Measurements from ENCODE around the gene CGNL1. TPM values are rescaled to one million over a fixed set of nuclear protein-coding genes. Genes with fewer than 3 reads are reported as not detected.

Gene CGNL1
- total and polyA plus RNA-seq, 8 donors: 0.29 to 36.2 (median 19.5) TPM

- 4 to 9% (median 5%) methylated on average over 21 to 48 of the region's 48 CpGs for WGBS, 5 donors
- peaks cover 0 to 29% (median 4%) of the 10 kb centered on the region in 3 donors for H3K27me3 ChIP-seq
- H3K4me1 ChIP-seq: peaks cover 18 to 45% (median 34%) of the 10 kb centered on the region in 4 donors
- peak in 1 of 2 donors; percentile 75 for DNase-seq
- intact Hi-C loops (cut with DNase I; ENCODE audit: low total_unique reads): no loop called here
- peak overlapping the region; percentile 80 to 86 (median 82) for H3K27ac ChIP-seq
- TF ChIP-seq POLR2A (IDR thresholded peaks at IDR 0.05) (no peak), POLR2AphosphoS5 (IDR thresholded peaks at IDR 0.05) (no peak), CTCF (IDR thresholded peaks at IDR 0.05) (no peak), EP300 (IDR thresholded peaks at IDR 0.05) (no peak)
- no peaks in the 10 kb centered on the region for H3K9me3 ChIP-seq
- peak overlapping the region; percentile 70 to 88 (median 75) for H3K4me3 ChIP-seq
- no peaks in the 10 kb centered on the region for H3K36me3 ChIP-seq
These were observed 582 bp downstream of the CGNL1 start for GRCh38 chr15:57376696-57377477.

GRCh38 chr15:57377478-57377847 lies 1.2 kb downstream of the CGNL1 start:
- DNase-seq: no peak
- Histone ChIP-seq H3K4me1 (peaks cover 19 to 51% (median 37%) of the 10 kb centered on the region in 4 donors), H3K36me3 (no peaks in the 10 kb centered on the region), H3K27me3 (peaks cover 0 to 29% (median 4%) of the 10 kb centered on the region in 3 donors), H3K27ac (peak overlapping the region in 4 of 5 donors; percentile 81 to 86 (median 82)), H3K9me3 (no peaks in the 10 kb centered on the region), H3K4me3 (peak overlapping the region; percentile 70 to 88 (median 75))
- TF ChIP-seq EP300 (IDR thresholded peaks at IDR 0.05): no peak
- TF ChIP-seq POLR2AphosphoS5 (IDR thresholded peaks at IDR 0.05): no peak
- TF ChIP-seq POLR2A (IDR thresholded peaks at IDR 0.05): no peak
- TF ChIP-seq CTCF (IDR thresholded peaks at IDR 0.05): no peak
- 21 to 54% (median 38%) methylated on average over 4 of the region's 4 CpGs for WGBS, 5 donors
- intact Hi-C loops (cut with DNase I; ENCODE audit: low total_unique reads): no loop called here

- Histone ChIP-seq H3K4me1 (peaks cover 33 to 71% (median 52%) of the 10 kb centered on the region in 4 donors), H3K9me3 (no peaks in the 10 kb centered on the region), H3K36me3 (no peaks in the 10 kb centered on the region), H3K27ac (peak overlapping the region in 2 of 5 donors; percentile 14 to 39), H3K27me3 (peaks cover 0 to 29% (median 4%) of the 10 kb centered on the region in 3 donors), H3K4me3 (no peak overlapping the region)
- intact Hi-C loops (cut with DNase I; ENCODE audit: low total_unique reads): no loop called here
- no peak for TF ChIP-seq CTCF (IDR thresholded peaks at IDR 0.05)
- no peak for TF ChIP-seq POLR2A (IDR thresholded peaks at IDR 0.05)
- no peak for TF ChIP-seq EP300 (IDR thresholded peaks at IDR 0.05)
- TF ChIP-seq POLR2AphosphoS5 (IDR thresholded peaks at IDR 0.05): no peak
- DNase-seq: no peak
- WGBS, 5 donors: 40 to 73% (median 58%) methylated on average over 3 of the region's 3 CpGs
These were observed 3.2 kb downstream of the CGNL1 start for GRCh38 chr15:57379487-57379886.

- intact Hi-C loops (cut with DNase I; ENCODE audit: low total_unique reads): no loop called here
- TF ChIP-seq CTCF (IDR thresholded peaks at IDR 0.05) (no peak), POLR2A (IDR thresholded peaks at IDR 0.05) (no peak)
- H3K9me3 ChIP-seq: no peaks in the 10 kb centered on the region
- DNase-seq: no peak
- peak overlapping the region; percentile 66 to 81 (median 76) for H3K27ac ChIP-seq
- H3K27me3 ChIP-seq: peaks cover 0 to 17% (median 4%) of the 10 kb centered on the region in 3 donors
- no peaks in the 10 kb centered on the region for H3K36me3 ChIP-seq
- 52 to 81% (median 61%) methylated on average over 2 of the region's 2 CpGs for WGBS, 5 donors
- H3K4me3 ChIP-seq: no peak overlapping the region
- peaks cover 33 to 83% (median 61%) of the 10 kb centered on the region in 4 donors for H3K4me1 ChIP-seq
These were observed 4.5 kb downstream of the CGNL1 start for GRCh38 chr15:57380854-57381253.
